ENCODE measurements around the gene NFIB. TPM values are rescaled to one million over a fixed set of nuclear protein-coding genes. Genes with fewer than 3 reads are reported as not detected.

NFIB gene
- polyA plus RNA-seq, 2 of the 4 experiments (the other 2 are of a cell fraction), result 10.7 to 21.7 TPM

DNA sequence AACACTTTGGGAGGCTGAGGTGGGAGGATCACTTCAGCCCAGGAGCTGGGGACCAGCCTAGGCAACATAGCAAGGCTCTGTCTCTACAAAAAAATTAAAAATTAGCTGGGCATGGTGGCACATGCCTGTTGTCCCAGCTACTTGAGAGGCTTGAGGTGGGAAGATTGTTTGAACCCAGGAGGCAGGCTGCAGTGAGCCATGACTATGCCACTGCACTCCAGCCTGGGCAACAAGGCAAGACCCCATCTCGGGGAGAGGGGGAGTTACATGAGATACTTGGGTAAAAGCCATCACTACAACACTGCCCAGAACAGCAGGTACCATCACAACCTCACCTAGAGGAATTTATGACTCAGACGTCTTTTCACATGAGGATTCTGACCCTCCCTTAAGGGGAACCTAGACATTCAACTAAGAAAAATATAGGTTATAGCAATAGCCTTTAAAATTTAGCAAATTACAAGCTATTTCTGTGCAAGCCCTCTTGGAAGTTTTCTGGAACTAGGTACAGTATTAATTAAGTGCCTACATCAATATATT lies 143.5 kb downstream of the NFIB start:
- Histone ChIP-seq H3K4me3 (no peak overlapping the region), H3K27ac (peak overlapping the region; percentile 46 to 80; a peak in 5 of 6 replicates), H3K4me2 (peak overlapping the region; percentile 74), H3K4me1 (peaks cover 31% of the 10 kb centered on the region), H3K9me3 (no peaks in the 10 kb centered on the region)
- TF ChIP-seq, protein P1, sequence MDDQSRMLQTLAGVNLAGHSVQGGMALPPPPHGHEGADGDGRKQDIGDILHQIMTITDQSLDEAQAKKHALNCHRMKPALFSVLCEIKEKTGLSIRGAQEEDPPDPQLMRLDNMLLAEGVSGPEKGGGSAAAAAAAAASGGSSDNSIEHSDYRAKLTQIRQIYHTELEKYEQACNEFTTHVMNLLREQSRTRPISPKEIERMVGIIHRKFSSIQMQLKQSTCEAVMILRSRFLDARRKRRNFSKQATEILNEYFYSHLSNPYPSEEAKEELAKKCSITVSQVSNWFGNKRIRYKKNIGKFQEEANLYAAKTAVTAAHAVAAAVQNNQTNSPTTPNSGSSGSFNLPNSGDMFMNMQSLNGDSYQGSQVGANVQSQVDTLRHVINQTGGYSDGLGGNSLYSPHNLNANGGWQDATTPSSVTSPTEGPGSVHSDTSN (IDR thresholded peaks at IDR 0.05), result no peak
- no peak for TF ChIP-seq ZSCAN20 (CRISPR knock-in tag; IDR thresholded peaks at IDR 0.05)
- no peak for TF ChIP-seq CEBPB (IDR thresholded peaks at IDR 0.05)
- TF ChIP-seq ZNF302 (CRISPR knock-in tag; IDR thresholded peaks at IDR 0.05), result no peak
- TF ChIP-seq MAFK (IDR thresholded peaks at IDR 0.05; ENCODE audit: partially characterized antibody), result no peak
- no peak for TF ChIP-seq CHD2 (IDR thresholded peaks at IDR 0.05; ENCODE audit: low read length, partially characterized antibody)
- no peak for TF ChIP-seq BCL3 (IDR thresholded peaks at IDR 0.05)
- no peak for TF ChIP-seq CBX8 (IDR thresholded peaks at IDR 0.05)
- TF ChIP-seq SMC3 (IDR thresholded peaks at IDR 0.05), result no peak
- no peak for TF ChIP-seq KDM1A (IDR thresholded peaks at IDR 0.05; ENCODE audit: low read depth)
- no peak for TF ChIP-seq BHLHE40 (IDR thresholded peaks at IDR 0.05; ENCODE audit: low read depth, low read length)
- no peak for TF ChIP-seq JUN (IDR thresholded peaks at IDR 0.05)
- no peak for TF ChIP-seq HEYL (CRISPR knock-in tag; IDR thresholded peaks at IDR 0.05)
- no peak for TF ChIP-seq HDAC2 (IDR thresholded peaks at IDR 0.05)
- no peak for TF ChIP-seq CBX2 (IDR thresholded peaks at IDR 0.05; ENCODE audit: borderline replicate concordance, low read depth)
- POLR2A ChIA-PET, result no interaction called here
- 52% methylated on average over 2 of the region's 2 CpGs for WGBS (ENCODE audit: missing lambda C conversion rate)
- DNase-seq (ENCODE audit: low read depth in 1 of 2, low spot score in 1 of 2) (no peak), ATAC-seq (peak; percentile 30 to 58; a peak in 3 of 6 replicates), FAIRE-seq (no peak)
- CTCF ChIA-PET, result no interaction called here

DNA sequence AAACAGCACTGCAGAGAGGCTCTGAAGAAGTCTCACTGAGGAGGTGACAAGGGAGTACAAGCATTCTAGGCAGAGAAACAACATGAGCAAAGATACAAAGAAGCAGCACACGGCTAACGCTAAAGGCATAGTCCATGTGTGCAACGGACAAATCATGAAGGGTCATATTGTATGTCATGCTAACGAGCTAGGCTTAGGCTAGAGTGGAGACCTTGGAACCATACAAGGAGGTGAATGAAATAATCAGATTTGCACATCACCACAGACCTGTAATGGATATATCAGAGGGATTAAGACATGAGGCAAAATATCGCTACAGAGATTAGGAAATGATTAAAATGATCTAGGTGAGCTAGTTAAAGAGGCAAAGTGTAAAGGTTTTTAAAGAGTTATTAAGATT lies 145.6 kb downstream of the NFIB start:
- H3K4me1 ChIP-seq, result peaks cover 32% of the 10 kb centered on the region
- no peak overlapping the region for H3K27ac ChIP-seq
- DNase-seq (ENCODE audit: low read depth in 1 of 2, low spot score in 1 of 2) (no peak), ATAC-seq (no peak), FAIRE-seq (peak; percentile 56)
- POLR2A ChIA-PET, result no interaction called here
- no peak overlapping the region for H3K4me3 ChIP-seq
- CTCF ChIA-PET, result no interaction called here
- 93% methylated on average over 5 of the region's 5 CpGs for WGBS (ENCODE audit: missing lambda C conversion rate)
- H3K9me3 ChIP-seq, result no peaks in the 10 kb centered on the region
- H3K4me2 ChIP-seq, result no peak overlapping the region
- TF ChIP-seq RAD21 (conservative IDR thresholded peaks at IDR 0.05 in 1 of 2, IDR thresholded peaks at IDR 0.05 in 1 of 2) (no peak), TP53 (CRISPR knock-in tag; IDR thresholded peaks at IDR 0.05) (no peak), POLR2AphosphoS2 (conservative IDR thresholded peaks at IDR 0.05; ENCODE audit: low read length) (no peak), NFE2L2 (conservative IDR thresholded peaks at IDR 0.05; ENCODE audit: low read length) (no peak), TFCP2L1 (CRISPR knock-in tag; IDR thresholded peaks at IDR 0.05) (no peak), NR3C1 (IDR thresholded peaks at IDR 0.05) (no peak), HOXB5 (CRISPR knock-in tag; IDR thresholded peaks at IDR 0.05) (no peak)
- TF ChIP-seq, protein P2, sequence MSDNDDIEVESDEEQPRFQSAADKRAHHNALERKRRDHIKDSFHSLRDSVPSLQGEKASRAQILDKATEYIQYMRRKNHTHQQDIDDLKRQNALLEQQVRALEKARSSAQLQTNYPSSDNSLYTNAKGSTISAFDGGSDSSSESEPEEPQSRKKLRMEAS (IDR thresholded peaks at IDR 0.05), result no peak
- TF ChIP-seq, protein P3, sequence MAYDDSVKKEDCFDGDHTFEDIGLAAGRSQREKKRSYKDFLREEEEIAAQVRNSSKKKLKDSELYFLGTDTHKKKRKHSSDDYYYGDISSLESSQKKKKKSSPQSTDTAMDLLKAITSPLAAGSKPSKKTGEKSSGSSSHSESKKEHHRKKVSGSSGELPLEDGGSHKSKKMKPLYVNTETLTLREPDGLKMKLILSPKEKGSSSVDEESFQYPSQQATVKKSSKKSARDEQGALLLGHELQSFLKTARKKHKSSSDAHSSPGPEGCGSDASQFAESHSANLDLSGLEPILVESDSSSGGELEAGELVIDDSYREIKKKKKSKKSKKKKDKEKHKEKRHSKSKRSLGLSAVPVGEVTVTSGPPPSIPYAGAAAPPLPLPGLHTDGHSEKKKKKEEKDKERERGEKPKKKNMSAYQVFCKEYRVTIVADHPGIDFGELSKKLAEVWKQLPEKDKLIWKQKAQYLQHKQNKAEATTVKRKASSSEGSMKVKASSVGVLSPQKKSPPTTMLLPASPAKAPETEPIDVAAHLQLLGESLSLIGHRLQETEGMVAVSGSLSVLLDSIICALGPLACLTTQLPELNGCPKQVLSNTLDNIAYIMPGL (CRISPR knock-in tag; IDR thresholded peaks at IDR 0.05; ENCODE audit: borderline replicate concordance), result no peak

Measured in A549 (cell line).